PC-3 (cell line): ENCODE measurements around the gene ESR2. TPM values are rescaled to one million over a fixed set of nuclear protein-coding genes. Genes with fewer than 3 reads are reported as not detected.
A peak's percentile ranks its signal among the peaks of the same experiment; 100 is the strongest.

Experiments used
- ATAC-seq: fragments of 200-7000 bp; cut with Tn5 transposase; 2 replicates; pipeline ENCODE4 v1.9.1; 2020; ENCODE audit warnings: mild to moderate bottlenecking, moderate library complexity
- BruUV-seq: library from RNA; stranded (reverse); fragments of 400-500 nt; replicated peaks from 2 replicates; lab custom pipeline; 2021; lab: Mats Ljungman, UMichigan
- CTCF ChIA-PET: fragments of 300-600 bp; sonication (Branson Sonifier 250); formaldehyde crosslinking; loops from one replicate; lab custom pipeline; 2022; ENCODE audit warnings: antibody characterized with exemption; lab: Charles Lee
- POLR2A ChIA-PET: fragments of 300-600 bp; sonication (Branson Sonifier 250); formaldehyde crosslinking; loops from one replicate; lab custom pipeline; 2022; ENCODE audit warnings: antibody characterized with exemption; ENCODE audit not compliant: unreplicated experiment; lab: Charles Lee
- DNase-seq: peaks from one replicate; pipeline ENCODE4 v3.0.0-alpha.2; 2015
- H2AFZ ChIP-seq: fragments of 300-600 bp; sonication (generic); 2 replicates; pipeline ENCODE4 v1.6.0; 2016; ENCODE audit warnings: antibody characterized with exemption, low read length
- H3F3A ChIP-seq: fragments of 300-600 bp; sonication (generic); one replicate; pipeline ENCODE4 v1.6.0; 2017; ENCODE audit warnings: antibody characterized with exemption, low read length, control low read depth, mild to moderate bottlenecking; ENCODE audit not compliant: unreplicated experiment
- H3K27ac ChIP-seq: fragments of 300-600 bp; sonication (generic); 2 replicates; pipeline ENCODE4 v1.5.1; 2016; ENCODE audit warnings: mild to moderate bottlenecking, low read length
- H3K27me3 ChIP-seq: fragments of 300-600 bp; sonication (generic); 2 replicates; pipeline ENCODE4 v1.6.1; 2016; ENCODE audit warnings: low read length, mixed read lengths
- H3K36me3 ChIP-seq: fragments of 300-600 bp; sonication (generic); 2 replicates; pipeline ENCODE4 v1.6.1; 2016; ENCODE audit warnings: low read depth, mixed run types, low read length, mixed read lengths
- H3K4me1 ChIP-seq: fragments of 300-600 bp; sonication (generic); 2 replicates; pipeline ENCODE4 v1.5.1; 2016; ENCODE audit warnings: low read length; ENCODE audit not compliant: insufficient read depth
- H3K4me2 ChIP-seq: fragments of 300-600 bp; sonication (generic); 2 replicates; pipeline ENCODE4 v1.6.0; 2016; ENCODE audit warnings: low read length
- H3K4me3 ChIP-seq: fragments of 300-600 bp; sonication (generic); 2 replicates; pipeline ENCODE4 v1.5.1; 2016; ENCODE audit warnings: mild to moderate bottlenecking, low read length, mixed read lengths
- H3K79me2 ChIP-seq: fragments of 300-600 bp; sonication (generic); 2 replicates; pipeline ENCODE4 v1.6.1; 2017; ENCODE audit warnings: low read length, mixed read lengths
- H3K9ac ChIP-seq: fragments of 300-600 bp; sonication (generic); 2 replicates; pipeline ENCODE4 v1.6.0; 2016; ENCODE audit warnings: mild to moderate bottlenecking, low read length
- H3K9me2 ChIP-seq: fragments of 300-600 bp; sonication (generic); replicated peaks from 2 replicates; pipeline ENCODE4 v1.6.1; 2016; ENCODE audit warnings: mixed run types, low read length, mixed read lengths
- H3K9me3 ChIP-seq: fragments of 300-600 bp; sonication (generic); 2 replicates; pipeline ENCODE4 v1.6.1; 2016; ENCODE audit warnings: low read length, mixed read lengths
- H4K20me1 ChIP-seq: fragments of 300-600 bp; sonication (generic); 2 replicates; pipeline ENCODE4 v1.6.1; 2016; ENCODE audit warnings: low read length, mixed read lengths
- EZH2 ChIP-seq: fragments of 300-600 bp; sonication (generic); IDR thresholded peaks from one replicate; pipeline ENCODE4 v1.6.1; 2017; ENCODE audit warnings: antibody characterized with exemption, mild to moderate bottlenecking, low read length; ENCODE audit not compliant: unreplicated experiment
- EZH2phosphoT487 ChIP-seq: fragments of 300-600 bp; sonication (generic); IDR thresholded peaks from 2 replicates; pipeline ENCODE4 v1.6.1; 2018; ENCODE audit warnings: mild to moderate bottlenecking, antibody characterized with exemption, low read length, borderline replicate concordance
- intact Hi-C: fragments of 100-400 bp; cut with micrococcal nuclease; formaldehyde crosslinking; loops from 2 replicates; pipeline ENCODE4 v1.9.0; 2023
- total RNA-seq: library from RNA; depleted of rRNA; stranded (reverse); fragments of >200 nt; gene quantifications from 2 replicates; pipeline ENCODE4 v1.2.3, GENCODE V29; 2014
- TF ChIP-seq, protein P1 (sequence below): fragments of 300-600 bp; sonication (generic); conservative IDR thresholded peaks from 2 replicates; pipeline ENCODE4 v1.5.1; 2017; ENCODE audit warnings: antibody characterized with exemption, low read depth, mild to moderate bottlenecking, low read length

ESR2 gene
- total RNA-seq, 1 experiment from 2014 or later = 0.18 TPM

DNA sequence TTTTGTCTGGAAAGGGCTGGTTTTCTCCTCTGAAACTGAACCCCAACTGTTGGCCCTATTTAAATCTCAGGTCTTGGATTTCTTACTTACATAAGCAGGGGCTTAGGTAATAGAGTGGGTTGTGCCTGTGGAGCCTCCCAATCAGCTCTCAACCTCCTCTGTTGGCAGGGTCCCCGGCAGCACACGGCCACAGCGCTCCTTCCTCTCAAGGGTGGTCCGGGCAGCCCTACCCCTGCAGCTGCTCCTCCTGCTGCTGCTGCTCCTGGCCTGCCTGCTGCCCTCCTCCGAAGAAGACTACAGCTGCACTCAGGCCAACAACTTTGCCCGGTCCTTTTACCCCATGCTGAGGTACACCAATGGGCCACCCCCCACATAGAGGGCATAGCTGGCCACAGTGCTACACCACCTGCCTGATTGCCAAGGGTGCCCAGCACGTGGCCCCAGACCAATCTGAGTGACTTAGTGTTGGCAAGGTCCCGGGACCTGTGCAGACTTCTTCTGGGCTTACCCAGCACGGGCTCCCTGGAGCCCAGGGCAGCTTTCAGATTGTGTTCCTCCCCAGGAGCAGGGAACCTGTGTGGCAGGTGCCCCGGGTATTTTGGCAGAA is 68.9 kb downstream of the ESR2 start:
- Histone ChIP-seq H3K36me3 (no peaks in the 10 kb centered on the region), H3K4me2 (no peak overlapping the region), H3K9ac (no peak overlapping the region), H3K9me2 (no peaks in the 10 kb centered on the region), H2AFZ (no peak overlapping the region), H3K27ac (no peak overlapping the region), H3F3A (no peaks in the 10 kb centered on the region), H3K79me2 (no peaks in the 10 kb centered on the region), H3K4me1 (no peaks in the 10 kb centered on the region), H3K4me3 (no peak overlapping the region), H4K20me1 (no peaks in the 10 kb centered on the region), H3K27me3 (no peaks in the 10 kb centered on the region), H3K9me3 (no peaks in the 10 kb centered on the region)
- BruUV-seq = no TSS peak
- ATAC-seq (no peak), DNase-seq (no peak)
- intact Hi-C loops = no loop called here
- TF ChIP-seq EZH2phosphoT487 = no peak
- TF ChIP-seq, protein P1, sequence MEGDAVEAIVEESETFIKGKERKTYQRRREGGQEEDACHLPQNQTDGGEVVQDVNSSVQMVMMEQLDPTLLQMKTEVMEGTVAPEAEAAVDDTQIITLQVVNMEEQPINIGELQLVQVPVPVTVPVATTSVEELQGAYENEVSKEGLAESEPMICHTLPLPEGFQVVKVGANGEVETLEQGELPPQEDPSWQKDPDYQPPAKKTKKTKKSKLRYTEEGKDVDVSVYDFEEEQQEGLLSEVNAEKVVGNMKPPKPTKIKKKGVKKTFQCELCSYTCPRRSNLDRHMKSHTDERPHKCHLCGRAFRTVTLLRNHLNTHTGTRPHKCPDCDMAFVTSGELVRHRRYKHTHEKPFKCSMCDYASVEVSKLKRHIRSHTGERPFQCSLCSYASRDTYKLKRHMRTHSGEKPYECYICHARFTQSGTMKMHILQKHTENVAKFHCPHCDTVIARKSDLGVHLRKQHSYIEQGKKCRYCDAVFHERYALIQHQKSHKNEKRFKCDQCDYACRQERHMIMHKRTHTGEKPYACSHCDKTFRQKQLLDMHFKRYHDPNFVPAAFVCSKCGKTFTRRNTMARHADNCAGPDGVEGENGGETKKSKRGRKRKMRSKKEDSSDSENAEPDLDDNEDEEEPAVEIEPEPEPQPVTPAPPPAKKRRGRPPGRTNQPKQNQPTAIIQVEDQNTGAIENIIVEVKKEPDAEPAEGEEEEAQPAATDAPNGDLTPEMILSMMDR = no peak
- no peak for TF ChIP-seq EZH2
- ChIA-PET CTCF (no interaction called here), POLR2A (no interaction called here)

DNA sequence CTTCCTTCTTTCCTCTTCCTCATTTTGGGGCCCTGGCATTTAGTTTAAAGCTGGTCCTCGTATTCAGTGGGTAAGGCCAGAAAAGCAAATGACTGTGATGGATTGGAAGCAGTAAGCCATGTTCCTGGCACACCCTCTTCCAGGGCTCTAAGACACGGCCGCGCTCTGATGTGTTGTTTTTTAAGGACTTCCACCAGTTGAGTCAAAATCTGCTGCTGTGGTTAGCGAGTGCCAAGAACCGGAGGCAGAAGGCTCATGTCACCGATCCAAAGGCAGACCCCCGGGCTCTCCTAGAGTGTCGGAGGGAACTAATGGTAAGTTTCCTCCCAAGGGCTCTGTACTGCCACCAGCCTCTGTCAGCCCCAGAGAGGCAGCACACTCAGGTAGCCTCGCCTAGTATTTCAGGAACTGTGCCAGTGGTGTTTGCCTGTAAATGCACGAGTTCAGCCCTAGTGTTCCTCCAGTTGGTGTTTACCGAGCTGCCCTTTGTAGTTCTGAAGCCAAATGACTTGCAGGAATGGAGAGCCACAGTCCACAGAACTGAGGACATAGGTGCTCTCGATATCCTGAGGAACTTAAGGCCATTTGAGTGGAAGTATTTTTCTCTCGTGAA is 72.7 kb downstream of the ESR2 start:
- Histone ChIP-seq H3K27ac (no peak overlapping the region), H3K4me3 (no peak overlapping the region), H3K27me3 (no peaks in the 10 kb centered on the region), H2AFZ (no peak overlapping the region), H3K4me1 (no peaks in the 10 kb centered on the region), H3F3A (no peaks in the 10 kb centered on the region), H3K4me2 (no peak overlapping the region), H3K9me2 (no peaks in the 10 kb centered on the region), H3K36me3 (no peaks in the 10 kb centered on the region), H3K9me3 (no peaks in the 10 kb centered on the region), H3K9ac (no peak overlapping the region), H4K20me1 (no peaks in the 10 kb centered on the region), H3K79me2 (no peaks in the 10 kb centered on the region)
- no TSS peak for BruUV-seq
- ATAC-seq = peak; percentile 83
- POLR2A ChIA-PET = no interaction called here
- DNase-seq = no peak
- TF ChIP-seq EZH2phosphoT487 = no peak
- no peak for TF ChIP-seq EZH2
- TF ChIP-seq, protein P1 = no peak
- intact Hi-C loops = no loop called here
- CTCF ChIA-PET = no interaction called here

DNA sequence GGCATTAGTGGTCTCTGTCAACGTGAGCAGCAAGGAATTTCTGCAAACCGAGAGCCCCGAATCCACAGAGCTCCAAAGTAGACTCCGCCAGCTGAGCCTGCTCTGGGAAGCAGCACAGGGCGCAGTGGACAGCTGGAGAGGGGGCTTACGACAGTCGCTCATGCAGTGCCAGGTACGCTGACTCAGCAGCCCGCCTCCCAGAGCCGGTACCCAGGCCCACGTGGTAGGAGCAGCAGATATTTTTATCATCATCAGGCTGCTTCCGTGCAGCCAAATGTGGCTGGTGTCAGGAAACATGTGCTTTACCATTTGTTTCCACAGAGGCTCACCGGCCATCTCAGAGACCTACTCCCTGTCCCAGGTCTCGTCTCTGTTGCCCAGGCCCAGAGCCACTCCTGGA is 73.7 kb downstream of the ESR2 start:
- no peak for TF ChIP-seq EZH2phosphoT487
- no peak for TF ChIP-seq EZH2
- TF ChIP-seq, protein P1 = no peak
- POLR2A ChIA-PET = no interaction called here
- Histone ChIP-seq H3K9ac (no peak overlapping the region), H3K9me3 (no peaks in the 10 kb centered on the region), H3F3A (no peaks in the 10 kb centered on the region), H4K20me1 (no peaks in the 10 kb centered on the region), H3K27me3 (no peaks in the 10 kb centered on the region), H3K4me3 (no peak overlapping the region), H2AFZ (no peak overlapping the region), H3K79me2 (no peaks in the 10 kb centered on the region), H3K4me2 (no peak overlapping the region), H3K27ac (no peak overlapping the region), H3K9me2 (no peaks in the 10 kb centered on the region), H3K4me1 (no peaks in the 10 kb centered on the region), H3K36me3 (no peaks in the 10 kb centered on the region)
- CTCF ChIA-PET = no interaction called here
- BruUV-seq = no TSS peak
- intact Hi-C loops = no loop called here
- no peak for DNase-seq
- no peak for ATAC-seq
